ENCODE data around the gene ATAD2B.

The ATAD2B gene

DNA sequence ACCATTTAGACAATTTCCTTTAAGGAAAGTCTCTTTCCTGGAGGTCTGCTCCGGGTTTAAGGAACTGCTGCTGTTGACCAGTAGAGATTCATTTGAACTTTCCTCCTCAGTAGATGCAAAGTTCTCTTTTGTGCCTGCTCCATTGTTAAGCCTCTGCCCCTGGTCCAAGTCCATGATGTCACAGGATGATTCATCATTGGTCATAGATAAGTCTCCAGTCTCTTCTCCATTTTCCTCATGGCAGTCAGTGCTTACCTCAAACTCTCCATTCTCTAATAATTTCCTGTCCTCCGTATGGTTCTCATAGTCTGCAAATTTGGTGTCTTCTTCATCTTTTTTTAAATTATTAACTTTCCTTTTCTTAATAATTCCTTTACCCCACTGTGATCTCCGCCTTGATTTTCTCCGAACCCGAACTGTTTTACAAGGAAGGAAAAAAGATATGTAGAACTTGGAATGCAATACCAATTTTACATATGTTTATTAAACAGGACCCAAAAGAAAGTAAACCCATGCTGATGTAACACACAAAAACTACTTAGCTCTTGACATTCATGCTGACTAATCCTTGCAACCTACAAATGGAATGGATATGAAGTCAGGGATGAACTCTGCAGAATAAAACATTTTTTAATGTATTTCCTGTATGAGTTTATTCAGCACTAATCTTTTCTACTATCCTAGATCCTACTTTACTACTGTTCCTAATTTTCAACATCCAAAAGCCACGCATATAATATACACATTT, 169.1 kb downstream of the ATAD2B start:
- Histone ChIP-seq H4K20me1 (ENCODE audit: insufficient read depth, low read length) (no peaks in the 10 kb centered on the region), H3K9me3 (ENCODE audit: insufficient read depth, low read length) (no peaks in the 10 kb centered on the region), H3K36me3 (replicated peaks; ENCODE audit: low read depth, low read length) (peaks cover 9% of the 10 kb centered on the region), H3K4me2 (ENCODE audit: low read length) (no peak overlapping the region), H3K79me2 (ENCODE audit: low read length) (no peaks in the 10 kb centered on the region), H2AFZ (ENCODE audit: low read depth, low read length) (no peak overlapping the region), H3K27ac (ENCODE audit: low read length) (no peak overlapping the region), H3K4me1 (ENCODE audit: low read length) (no peaks in the 10 kb centered on the region), H3K9ac (ENCODE audit: low read length) (no peak overlapping the region), H3K27me3 (ENCODE audit: low read depth, low read length) (no peaks in the 10 kb centered on the region), H3K4me3 (ENCODE audit: low read length) (no peak overlapping the region)
- TF ChIP-seq CTCF (IDR thresholded peaks at IDR 0.05; ENCODE audit: low read depth, low read length) (no peak), EZH2phosphoT487 (IDR thresholded peaks at IDR 0.05; ENCODE audit: low read depth) (no peak)

DNA sequence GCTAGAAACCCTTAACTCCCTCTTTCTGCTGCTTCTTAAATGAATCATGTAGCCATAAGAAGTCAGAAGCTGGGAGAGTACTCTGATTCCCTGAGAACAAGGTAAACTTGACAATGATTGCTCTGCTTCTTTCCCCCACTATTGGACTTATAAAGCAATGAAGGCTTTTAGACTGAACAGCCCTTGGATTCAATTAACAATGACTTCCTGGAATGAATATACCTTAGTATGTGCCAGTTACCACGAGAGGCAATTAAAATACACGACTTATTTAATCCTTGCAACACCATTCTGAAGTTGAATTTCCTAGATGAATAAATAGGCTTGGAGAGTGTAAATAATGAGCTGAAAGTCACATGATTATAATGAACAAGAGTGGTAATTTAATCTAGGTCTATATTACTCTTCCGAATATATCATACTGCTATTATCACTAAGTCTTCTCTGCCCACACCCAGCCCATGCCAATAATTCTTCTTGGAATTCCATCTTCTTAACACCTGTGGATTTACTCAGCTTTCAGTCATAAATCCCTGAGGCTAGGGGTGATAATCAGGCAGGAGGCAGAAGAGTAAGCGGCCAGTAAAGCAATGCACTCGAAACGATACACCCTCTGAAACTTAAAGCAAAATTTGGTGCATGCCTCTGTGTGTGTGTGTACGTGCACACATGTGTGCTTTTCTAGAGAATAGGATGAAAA, 170.2 kb downstream of the ATAD2B start:
- Histone ChIP-seq H3K4me3 (ENCODE audit: low read length) (no peak overlapping the region), H3K9me3 (ENCODE audit: insufficient read depth, low read length) (no peaks in the 10 kb centered on the region), H3K4me1 (ENCODE audit: low read length) (no peaks in the 10 kb centered on the region), H3K79me2 (ENCODE audit: low read length) (no peaks in the 10 kb centered on the region), H4K20me1 (ENCODE audit: insufficient read depth, low read length) (no peaks in the 10 kb centered on the region), H3K27me3 (ENCODE audit: low read depth, low read length) (no peaks in the 10 kb centered on the region), H2AFZ (ENCODE audit: low read depth, low read length) (no peak overlapping the region), H3K36me3 (replicated peaks; ENCODE audit: low read depth, low read length) (peaks cover 9% of the 10 kb centered on the region), H3K27ac (ENCODE audit: low read length) (no peak overlapping the region), H3K4me2 (ENCODE audit: low read length) (no peak overlapping the region), H3K9ac (ENCODE audit: low read length) (no peak overlapping the region)
- TF ChIP-seq CTCF (IDR thresholded peaks at IDR 0.05; ENCODE audit: low read depth, low read length) (no peak), EZH2phosphoT487 (IDR thresholded peaks at IDR 0.05; ENCODE audit: low read depth) (no peak)

DNA sequence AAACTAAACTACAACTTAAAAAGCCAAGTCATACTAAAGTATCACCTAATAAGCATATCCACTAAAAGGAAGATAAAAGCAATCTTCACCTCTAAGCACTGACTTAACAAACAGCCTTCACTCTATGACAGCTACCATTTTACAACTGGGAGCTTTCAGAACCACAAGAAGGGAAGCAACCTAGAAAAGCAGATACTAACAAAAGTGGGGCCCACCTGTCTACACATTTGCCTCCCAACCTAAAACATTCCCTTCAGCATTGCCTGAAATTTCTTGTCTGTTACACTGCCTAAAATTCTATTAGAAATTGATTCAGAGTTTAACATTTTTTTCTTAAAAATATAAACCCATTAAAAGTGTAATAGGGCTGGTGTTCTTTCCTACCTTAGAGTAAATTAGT, 172.0 kb downstream of the ATAD2B start:
- Histone ChIP-seq H3K9ac (ENCODE audit: low read length) (no peak overlapping the region), H3K79me2 (ENCODE audit: low read length) (no peaks in the 10 kb centered on the region)

More for the DNA sequence above, 172.0 kb downstream of the ATAD2B start:
- Histone ChIP-seq H3K27ac (ENCODE audit: low read length) (no peak overlapping the region), H3K4me2 (ENCODE audit: low read length) (no peak overlapping the region), H3K27me3 (ENCODE audit: low read depth, low read length) (no peaks in the 10 kb centered on the region), H4K20me1 (ENCODE audit: insufficient read depth, low read length) (no peaks in the 10 kb centered on the region), H3K36me3 (replicated peaks; ENCODE audit: low read depth, low read length) (peaks cover 9% of the 10 kb centered on the region), H2AFZ (ENCODE audit: low read depth, low read length) (no peak overlapping the region), H3K4me3 (ENCODE audit: low read length) (no peak overlapping the region), H3K4me1 (ENCODE audit: low read length) (no peaks in the 10 kb centered on the region), H3K9me3 (ENCODE audit: insufficient read depth, low read length) (no peaks in the 10 kb centered on the region)
- no peak for TF ChIP-seq CTCF (IDR thresholded peaks at IDR 0.05; ENCODE audit: low read depth, low read length)
- no peak for TF ChIP-seq EZH2phosphoT487 (IDR thresholded peaks at IDR 0.05; ENCODE audit: low read depth)
